NCI-H2107 treated with DMSO at 0.1 percent for 48 hours (cell line): Measurements from ENCODE around the gene HPD.
"Not testable (repeated sequence)": the region's sequence is repeated elsewhere in the genome, so short reads cannot be mapped to it uniquely, and the experiment has no call there.

ENCODE experiments used
- DNase-seq: peaks from one replicate; lab custom pipeline; 2025; ENCODE audit not compliant: unreplicated experiment; lab: John Stamatoyannopoulos, UW

HPD gene

DNA sequence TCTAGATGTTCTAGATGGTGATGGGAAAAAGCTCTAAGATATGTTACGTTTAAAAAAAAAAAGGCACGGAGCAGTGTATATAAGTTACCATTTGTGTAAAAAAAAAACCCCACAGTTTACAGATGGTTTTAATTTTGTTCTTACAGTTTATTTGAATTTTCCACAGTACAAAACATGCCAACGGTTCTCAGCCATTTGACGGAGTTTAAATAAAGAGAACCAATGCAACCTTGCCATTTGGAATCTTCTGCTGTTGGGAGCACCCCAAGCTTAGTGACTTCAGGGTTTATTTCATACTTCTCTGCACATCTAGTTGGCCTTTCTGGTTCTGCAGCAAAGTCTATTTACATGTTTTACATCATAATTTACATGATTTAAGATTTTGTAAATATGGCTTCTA lies 7.7 kb upstream of the HPD start:
- DNase-seq, result no peak

- peak; percentile 14 for DNase-seq
These were observed 3.1 kb upstream of the HPD start for GRCh38 chr12:121861636-121862254.

- not testable (repeated sequence) for DNase-seq
These were observed 2.0 kb upstream of the HPD start for GRCh38 chr12:121860699-121861098.

- DNase-seq, result no peak
These were observed 1.6 kb upstream of the HPD start for GRCh38 chr12:121860257-121860656.

- DNase-seq, result no peak
These were observed 369 bp downstream of the HPD start for GRCh38 chr12:121858318-121858661.

- DNase-seq, result no peak
These were observed 1.1 kb downstream of the HPD start for GRCh38 chr12:121857322-121858246.

GRCh38 chr12:121852392-121852791 lies 6.3 kb downstream of the HPD start:
- not testable (repeated sequence) for DNase-seq

- DNase-seq, result no peak
These were observed 9.0 kb downstream of the HPD start for GRCh38 chr12:121849665-121850064.

- no peak for DNase-seq
These were observed 9.4 kb downstream of the HPD start for GRCh38 chr12:121849211-121849610.

DNA sequence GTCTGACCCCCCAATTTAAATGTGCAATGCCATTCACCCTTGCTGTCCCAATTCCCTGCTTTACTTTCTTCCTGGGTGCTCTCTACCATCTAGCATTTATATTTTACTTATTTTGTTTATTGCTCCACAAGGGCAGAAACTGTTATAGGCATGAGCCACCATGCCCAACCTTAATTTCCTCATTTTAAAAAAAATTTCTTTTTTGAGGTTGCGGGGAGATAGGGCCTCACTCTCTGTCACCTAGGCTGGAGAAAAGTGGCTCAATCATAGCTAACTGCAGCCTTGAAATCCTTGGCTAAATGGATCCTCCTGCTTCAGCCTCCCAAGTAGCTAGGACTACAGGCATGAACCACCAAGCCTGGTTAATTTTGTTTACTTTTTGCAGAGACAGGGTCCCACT lies 13.0 kb downstream of the HPD start:
- no peak for DNase-seq

- no peak for DNase-seq
These were observed 15.2 kb downstream of the HPD start for GRCh38 chr12:121843236-121843982.

- DNase-seq, result no peak
These were observed 18.5 kb downstream of the HPD start for GRCh38 chr12:121839993-121840761.

GRCh38 chr12:121839106-121839992 lies 19.3 kb downstream of the HPD start:
- peak; percentile 97 for DNase-seq

GRCh38 chr12:121838126-121838525 lies 20.5 kb downstream of the HPD start:
- no peak for DNase-seq

DNA sequence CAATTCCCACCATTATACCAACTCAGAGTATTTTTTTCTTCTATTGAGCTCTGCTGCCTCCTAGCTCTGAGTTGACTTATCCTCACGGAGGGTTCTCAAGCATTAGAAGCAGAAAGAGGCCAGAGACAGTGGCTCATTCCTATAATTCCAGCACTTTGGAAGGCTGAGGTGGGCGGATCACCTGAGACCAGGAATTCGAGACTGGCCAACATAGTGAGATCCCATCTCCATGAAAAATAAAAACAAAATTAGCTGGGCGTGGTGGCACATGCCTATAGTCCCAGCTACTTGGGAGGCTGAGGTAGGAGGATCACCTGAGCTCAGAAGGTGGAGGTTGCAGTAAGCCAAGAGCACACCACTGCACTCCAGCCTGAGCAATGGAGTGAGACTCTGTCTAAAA lies 21.0 kb downstream of the HPD start:
- no peak for DNase-seq

GRCh38 chr12:121831571-121832245 lies 27.0 kb downstream of the HPD start:
- no peak for DNase-seq

DNA sequence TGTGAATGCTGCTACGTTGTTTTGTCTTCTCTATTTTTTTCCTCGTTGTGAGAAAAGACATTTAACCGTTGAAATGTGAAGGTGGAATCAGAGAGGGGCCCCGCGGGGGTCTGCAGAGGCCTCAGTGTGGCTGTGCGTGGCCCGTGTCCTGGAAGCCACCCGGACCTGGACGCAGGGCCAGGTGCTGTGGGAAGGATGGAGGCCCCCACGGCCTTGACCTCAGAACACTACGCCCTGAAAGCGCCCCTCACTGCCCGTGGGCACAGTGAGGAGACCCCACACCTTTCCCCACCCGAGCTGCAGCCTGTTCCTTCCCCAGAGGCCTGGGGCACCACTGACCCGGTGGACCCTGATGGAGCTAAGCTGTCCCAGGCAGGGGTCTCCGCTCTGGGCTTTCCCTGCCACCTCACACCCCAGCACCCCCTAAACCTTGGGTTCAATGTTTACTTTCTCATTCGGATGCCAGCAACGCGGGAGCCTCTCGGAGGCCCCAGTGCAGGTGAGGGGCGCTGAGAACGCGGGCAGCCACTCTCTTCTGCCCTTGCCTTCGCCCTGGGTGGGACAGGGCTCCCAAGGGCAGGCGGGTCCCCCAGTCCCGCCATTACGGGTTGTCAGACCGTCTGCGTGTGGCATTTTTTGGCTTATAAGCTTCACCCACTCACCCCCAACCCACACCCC lies 27.9 kb downstream of the HPD start:
- DNase-seq, result no peak

DNA sequence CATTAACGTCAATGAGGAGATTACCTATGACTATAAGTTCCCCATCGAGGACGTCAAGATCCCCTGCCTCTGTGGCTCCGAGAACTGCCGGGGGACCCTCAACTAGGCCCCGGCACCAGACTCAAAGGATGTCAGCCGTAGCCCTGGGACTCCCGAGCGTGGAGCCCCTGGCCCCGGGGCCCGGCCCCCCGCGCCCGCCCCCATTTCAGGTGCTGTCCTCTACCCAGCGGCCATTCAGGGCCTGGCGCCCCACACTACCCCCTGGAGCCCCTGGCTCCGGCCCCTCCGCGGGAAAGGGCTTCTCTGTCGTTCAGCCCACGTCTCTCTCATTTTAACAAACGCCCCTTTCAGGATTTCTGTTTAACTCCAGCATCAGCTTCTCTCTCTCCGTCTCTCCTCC lies 28.5 kb downstream of the HPD start:
- DNase-seq, result no peak
